Esophagus muscularis mucosa (tissue), 3 donors: ENCODE measurements around the gene CYP46A1.

Experiments
- CTCF ChIP-seq, 3 experiments: fragments of 200-600 bp in 2 of 3; fragments of 450-650 bp in 1 of 3; sonication (generic) in 2 of 3; IDR thresholded peaks; one replicate each; pipeline ENCODE4 v1.5.1; 2017 to 2019; ENCODE audit warnings: antibody characterized with exemption in 3 of 3, mild to moderate bottlenecking in 2 of 3, moderate library complexity in 1 of 3
- POLR2A ChIP-seq: fragments of 450-650 bp; IDR thresholded peaks from one replicate; pipeline ENCODE4 v1.6.1; 2017; ENCODE audit warnings: antibody characterized with exemption, moderate library complexity, mild to moderate bottlenecking, low read depth
- POLR2AphosphoS5 ChIP-seq, 2 donors: sonication (generic); formaldehyde crosslinking; IDR thresholded peaks; one replicate each; pipeline ENCODE4 v1.6.1; 2017; ENCODE audit warnings: antibody characterized with exemption in 2 of 2

DNA sequence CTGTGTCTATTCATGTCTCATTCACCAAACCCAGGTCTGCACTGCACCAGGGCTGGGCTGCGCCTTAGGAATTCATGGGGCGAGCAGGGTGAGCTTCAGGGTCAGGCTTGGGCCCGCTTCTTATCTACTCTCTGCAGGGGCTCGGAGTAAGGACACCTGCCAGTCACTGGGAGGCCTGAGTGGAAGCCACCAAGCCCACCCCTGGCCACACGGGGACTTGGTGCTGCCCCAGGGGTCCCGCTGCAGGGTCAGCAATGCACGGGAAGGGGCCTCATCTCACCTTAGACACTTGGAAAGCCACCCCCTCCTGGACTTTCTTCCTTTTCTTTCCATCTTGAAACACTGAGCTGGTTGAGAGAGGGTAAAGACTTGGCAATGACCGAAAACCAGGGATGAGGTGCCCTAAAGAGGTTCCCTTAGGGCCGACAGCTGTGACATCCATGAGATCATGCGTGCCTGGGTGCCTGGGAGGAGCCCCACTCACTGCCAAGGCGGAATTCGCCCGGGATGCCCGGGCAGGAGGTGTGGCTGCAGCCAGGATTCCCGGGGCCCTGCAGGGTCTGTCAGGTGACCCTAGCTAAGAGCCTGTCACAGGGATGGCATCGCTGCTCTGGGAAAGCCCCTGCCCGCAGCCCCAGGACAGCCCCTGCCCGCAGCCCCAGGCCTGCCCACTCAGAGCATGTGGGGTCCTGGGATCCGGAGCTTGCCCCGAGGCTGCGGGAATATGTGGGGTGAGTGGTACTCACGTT is 63.7 kb downstream of the CYP46A1 start:
- no peak for TF ChIP-seq POLR2A
- no peak for TF ChIP-seq CTCF (IDR thresholded peaks at IDR 0.05)
- TF ChIP-seq POLR2AphosphoS5 (IDR thresholded peaks at IDR 0.05) = no peak
